WTC11 (cell line): ENCODE results near the gene ZNF827. TPM values are rescaled to one million over a fixed set of nuclear protein-coding genes. Genes with fewer than 3 reads are reported as not detected.

ENCODE experiments used
- ATAC-seq: fragments of 200-7000 bp; cut with Tn5 transposase; 2 replicates; pipeline ENCODE4 v1.10.0; 2021; ENCODE audit warnings: mild to moderate bottlenecking, moderate library complexity
- CTCF ChIA-PET: fragments of 300-600 bp; sonication (Branson Sonifier 250); formaldehyde crosslinking; loops from one replicate; lab custom pipeline; 2021; ENCODE audit warnings: antibody characterized with exemption; lab: Charles Lee
- POLR2A ChIA-PET: fragments of 350-600 bp; sonication (Branson Sonifier 250); formaldehyde crosslinking; loops from one replicate; lab custom pipeline; 2021; ENCODE audit warnings: antibody characterized with exemption; lab: Charles Lee
- DNase-seq: peaks from one replicate; pipeline ENCODE4 v3.0.0; 2021; ENCODE audit warnings: low spot score
- H3K27ac Mint-ChIP-seq: 2 replicates; pipeline ENCODE4 v1.8.0; 2021; ENCODE audit warnings: mixed read lengths
- H3K27me3 Mint-ChIP-seq: 2 replicates; pipeline ENCODE4 v1.8.0; 2021; ENCODE audit warnings: low read depth, mild to moderate bottlenecking, moderate library complexity, mixed read lengths
- H3K36me3 Mint-ChIP-seq: 2 replicates; pipeline ENCODE4 v1.8.0; 2021; ENCODE audit warnings: mixed read lengths
- H3K4me1 Mint-ChIP-seq: 2 replicates; pipeline ENCODE4 v1.8.0; 2022; ENCODE audit warnings: mixed read lengths
- H3K4me3 Mint-ChIP-seq: 2 replicates; pipeline ENCODE4 v1.8.0; 2021; ENCODE audit warnings: mild to moderate bottlenecking, moderate library complexity, mixed read lengths
- H3K9me3 Mint-ChIP-seq: 2 replicates; pipeline ENCODE4 v1.8.0; 2021; ENCODE audit warnings: mixed read lengths
- CTCF ChIP-seq: fragments of 200-600 bp; IDR thresholded peaks from 2 replicates; pipeline ENCODE4 v1.8.0; 2022; ENCODE audit warnings: antibody characterized with exemption
- E2F1 ChIP-seq: sonication (generic); formaldehyde crosslinking; IDR thresholded peaks from 2 replicates; pipeline ENCODE4 v1.8.0; 2022; ENCODE audit warnings: mild to moderate bottlenecking, missing genetic modification reagents
- EMX1 ChIP-seq: fragments of 250-450 bp; sonication (Bioruptor Pico); IDR thresholded peaks from 2 replicates; pipeline ENCODE4 v1.8.0; 2021; ENCODE audit warnings: mild to moderate bottlenecking
- FOXJ3 ChIP-seq: sonication (generic); formaldehyde crosslinking; IDR thresholded peaks from 2 replicates; pipeline ENCODE4 v1.9.0; 2021; ENCODE audit warnings: missing genetic modification reagents, mild to moderate bottlenecking, borderline replicate concordance
- FOXP4 ChIP-seq: sonication (generic); formaldehyde crosslinking; IDR thresholded peaks from 2 replicates; pipeline ENCODE4 v1.8.0; 2022; ENCODE audit warnings: mild to moderate bottlenecking, missing genetic modification reagents
- HMGXB4 ChIP-seq: sonication (generic); formaldehyde crosslinking; IDR thresholded peaks from 2 replicates; pipeline ENCODE4 v1.8.1; 2023; ENCODE audit warnings: mild to moderate bottlenecking, moderate library complexity, missing genetic modification reagents
- NFE2L1 ChIP-seq: sonication (generic); formaldehyde crosslinking; IDR thresholded peaks from 2 replicates; pipeline ENCODE4 v1.8.1; 2023; ENCODE audit warnings: missing genetic modification reagents
- NFYB ChIP-seq: sonication (generic); formaldehyde crosslinking; conservative IDR thresholded peaks from 2 replicates; pipeline ENCODE4 v1.8.0; 2022; ENCODE audit warnings: low read depth, missing genetic modification reagents
- SMAD3 ChIP-seq: sonication (generic); formaldehyde crosslinking; IDR thresholded peaks from 2 replicates; pipeline ENCODE4 v1.8.0; 2022; ENCODE audit warnings: missing genetic modification reagents, mild to moderate bottlenecking, borderline replicate concordance
- USF1 ChIP-seq: sonication (generic); formaldehyde crosslinking; IDR thresholded peaks from 2 replicates; pipeline ENCODE4 v1.8.0; 2022; ENCODE audit warnings: mild to moderate bottlenecking, missing genetic modification reagents
- USF2 ChIP-seq: sonication (generic); formaldehyde crosslinking; IDR thresholded peaks from 2 replicates; pipeline ENCODE4 v1.8.1; 2023; ENCODE audit warnings: mild to moderate bottlenecking, missing genetic modification reagents, moderate library complexity
- ZBTB21 ChIP-seq: sonication (generic); formaldehyde crosslinking; IDR thresholded peaks from 2 replicates; pipeline ENCODE4 v1.8.1; 2023; ENCODE audit warnings: mild to moderate bottlenecking, missing genetic modification reagents, borderline replicate concordance
- ZNF121 ChIP-seq: sonication (generic); formaldehyde crosslinking; IDR thresholded peaks from 2 replicates; pipeline ENCODE4 v1.8.0; 2023; ENCODE audit warnings: missing genetic modification reagents
- total RNA-seq: library from RNA; stranded (reverse); gene quantifications from 3 replicates; pipeline ENCODE4 v1.2.3, GENCODE V29; 2021

The ZNF827 gene
- total RNA-seq, 1 experiment from 2014 or later: 25.6 TPM

GRCh38 chr4:145909773-145910172, 28.9 kb downstream of the ZNF827 start:
- Mint-ChIP-seq H3K36me3 (no peaks in the 10 kb centered on the region), H3K4me1 (peaks cover 71% of the 10 kb centered on the region), H3K4me3 (peak overlapping the region; percentile 15; the same call in 1 of the 2 replicates), H3K27ac (peak overlapping the region; percentile 99), H3K9me3 (no peaks in the 10 kb centered on the region), H3K27me3 (no peaks in the 10 kb centered on the region)
- DNase-seq: no peak
- POLR2A ChIA-PET: no interaction called here
- no peak for TF ChIP-seq SMAD3 (CRISPR knock-in tag)
- TF ChIP-seq CTCF: no peak
- no peak for TF ChIP-seq HMGXB4
- TF ChIP-seq EMX1 (CRISPR knock-in tag): no peak
- TF ChIP-seq E2F1: no peak
- TF ChIP-seq FOXP4 (CRISPR knock-in tag): no peak
- no peak for TF ChIP-seq ZNF121
- peak; percentile 44 for ATAC-seq
- CTCF ChIA-PET: no interaction called here

GRCh38 chr4:145909281-145909715, 29.3 kb downstream of the ZNF827 start:
- ATAC-seq: peak; percentile 98
- H3K27ac Mint-ChIP-seq: peak overlapping the region; percentile 99

GRCh38 chr4:145907812-145908211, 30.8 kb downstream of the ZNF827 start:
- Mint-ChIP-seq H3K9me3 (no peaks in the 10 kb centered on the region), H3K27ac (peak overlapping the region; percentile 85), H3K36me3 (peaks cover 11% of the 10 kb centered on the region), H3K4me1 (peaks cover 79% of the 10 kb centered on the region), H3K4me3 (peak overlapping the region; percentile 15; the same call in 1 of the 2 replicates), H3K27me3 (no peaks in the 10 kb centered on the region)
- POLR2A ChIA-PET: no interaction called here
- TF ChIP-seq FOXJ3 (CRISPR knock-in tag): no peak
- ATAC-seq: no peak
- DNase-seq: no peak
- CTCF ChIA-PET: no interaction called here

More at GRCh38 chr4:145909281-145909715, 29.3 kb downstream of the ZNF827 start:
- peak; percentile 82 for DNase-seq
- ChIA-PET CTCF (no interaction called here), POLR2A (no interaction called here)
- no peaks in the 10 kb centered on the region for H3K36me3 Mint-ChIP-seq
- H3K4me3 Mint-ChIP-seq: peak overlapping the region; percentile 15; the same call in 1 of the 2 replicates
- TF ChIP-seq USF2 (CRISPR knock-in tag) (peak; percentile 74), USF1 (CRISPR knock-in tag) (peak; percentile 40; the same call in 1 of the 2 replicates), ZBTB21 (CRISPR knock-in tag) (no peak), NFE2L1 (CRISPR knock-in tag) (no peak), NFYB (peak; percentile 74)
- TF ChIP-seq, all 79 proteins: peak for 3
- H3K27me3 Mint-ChIP-seq: no peaks in the 10 kb centered on the region
- no peaks in the 10 kb centered on the region for H3K9me3 Mint-ChIP-seq
- peaks cover 71% of the 10 kb centered on the region for H3K4me1 Mint-ChIP-seq
